ENCODE results near the gene UTY.

Gene UTY

DNA sequence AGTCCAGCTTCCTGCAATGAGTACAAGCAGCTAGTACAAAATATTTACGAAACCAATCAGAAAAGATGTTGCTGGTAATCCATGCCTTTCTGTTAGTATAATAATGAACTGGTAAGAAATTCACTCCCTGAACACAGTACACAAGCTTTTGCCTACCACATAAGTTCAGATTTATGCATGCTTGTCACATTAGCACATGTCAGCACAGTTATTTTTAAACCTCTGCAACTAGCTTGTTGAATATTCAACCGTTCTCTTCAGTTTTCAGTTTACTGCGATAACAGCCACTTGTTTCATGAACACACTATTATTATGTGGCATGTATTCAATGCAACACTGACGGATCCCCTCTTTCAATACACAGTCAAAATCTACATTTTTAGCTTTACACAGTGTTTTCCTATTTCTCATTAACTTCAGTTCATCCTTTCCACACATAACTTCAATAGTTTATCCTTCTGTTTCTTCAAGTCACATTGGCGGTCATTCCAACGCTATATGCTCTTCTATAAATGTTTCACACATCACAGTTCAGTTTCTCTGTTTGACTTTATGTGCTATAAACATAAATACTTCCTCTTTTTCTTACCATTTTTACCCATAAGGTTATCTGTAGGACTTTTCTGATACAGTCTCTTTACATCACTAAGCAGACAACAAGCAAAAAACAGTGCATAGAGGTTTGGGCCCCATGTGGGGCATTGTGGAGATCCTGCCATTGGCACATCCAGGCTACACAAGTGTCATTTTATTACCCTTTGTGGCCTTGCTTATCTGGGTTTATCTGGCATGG, 62.8 kb downstream of the UTY start:
- no peak for DNase-seq (ENCODE audit: low read depth)
- H3K4me3 ChIP-seq (ENCODE audit: control insufficient read depth, low read depth, low read length): no peak overlapping the region
- TF ChIP-seq, protein P1, sequence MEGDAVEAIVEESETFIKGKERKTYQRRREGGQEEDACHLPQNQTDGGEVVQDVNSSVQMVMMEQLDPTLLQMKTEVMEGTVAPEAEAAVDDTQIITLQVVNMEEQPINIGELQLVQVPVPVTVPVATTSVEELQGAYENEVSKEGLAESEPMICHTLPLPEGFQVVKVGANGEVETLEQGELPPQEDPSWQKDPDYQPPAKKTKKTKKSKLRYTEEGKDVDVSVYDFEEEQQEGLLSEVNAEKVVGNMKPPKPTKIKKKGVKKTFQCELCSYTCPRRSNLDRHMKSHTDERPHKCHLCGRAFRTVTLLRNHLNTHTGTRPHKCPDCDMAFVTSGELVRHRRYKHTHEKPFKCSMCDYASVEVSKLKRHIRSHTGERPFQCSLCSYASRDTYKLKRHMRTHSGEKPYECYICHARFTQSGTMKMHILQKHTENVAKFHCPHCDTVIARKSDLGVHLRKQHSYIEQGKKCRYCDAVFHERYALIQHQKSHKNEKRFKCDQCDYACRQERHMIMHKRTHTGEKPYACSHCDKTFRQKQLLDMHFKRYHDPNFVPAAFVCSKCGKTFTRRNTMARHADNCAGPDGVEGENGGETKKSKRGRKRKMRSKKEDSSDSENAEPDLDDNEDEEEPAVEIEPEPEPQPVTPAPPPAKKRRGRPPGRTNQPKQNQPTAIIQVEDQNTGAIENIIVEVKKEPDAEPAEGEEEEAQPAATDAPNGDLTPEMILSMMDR (conservative IDR thresholded peaks at IDR 0.05; ENCODE audit: control insufficient read depth, insufficient read depth, low read depth, low read length): no peak

DNA sequence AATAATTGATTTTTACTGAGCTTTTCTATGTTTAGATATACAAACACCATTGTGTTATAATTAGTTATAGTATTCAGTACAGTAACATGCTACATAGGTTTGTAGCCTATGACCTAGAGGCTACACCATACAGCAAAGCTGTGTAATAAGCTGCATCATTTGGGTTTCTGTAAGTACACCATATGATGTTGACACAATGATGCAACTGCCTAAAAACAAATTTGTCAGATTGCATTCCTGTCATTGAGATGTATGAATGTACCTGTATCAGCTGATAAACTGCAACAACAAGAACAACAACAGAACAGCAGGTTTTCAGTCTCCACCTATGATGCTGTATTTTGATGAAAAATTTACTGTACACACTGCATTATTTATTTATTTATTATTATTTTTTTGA, 64.3 kb downstream of the UTY start:
- TF ChIP-seq, protein P1 (conservative IDR thresholded peaks at IDR 0.05; ENCODE audit: control insufficient read depth, insufficient read depth, low read depth, low read length): no peak
- DNase-seq (ENCODE audit: low read depth): no peak
- H3K4me3 ChIP-seq (ENCODE audit: control insufficient read depth, low read depth, low read length): no peak overlapping the region

DNA sequence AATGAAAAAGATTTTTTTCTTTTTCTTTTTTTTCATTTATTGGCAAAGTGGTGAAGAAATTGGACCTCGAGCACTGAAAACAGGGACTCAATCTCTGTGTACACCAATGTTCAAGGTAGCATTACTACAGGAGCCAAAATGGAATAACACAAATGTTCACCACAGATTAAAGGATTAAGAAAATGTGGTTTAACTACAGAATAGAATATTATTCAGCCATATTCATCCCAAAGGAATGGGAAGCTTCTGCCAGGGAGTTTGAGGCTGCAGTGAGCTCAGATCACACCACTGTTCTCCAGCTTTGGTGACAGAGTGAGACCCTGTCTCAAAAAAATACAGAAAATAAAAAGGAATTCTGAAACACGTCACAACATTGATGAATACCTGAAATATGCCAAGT, 81.0 kb downstream of the UTY start:
- DNase-seq (ENCODE audit: low read depth): no peak
- TF ChIP-seq, protein P1 (conservative IDR thresholded peaks at IDR 0.05; ENCODE audit: control insufficient read depth, insufficient read depth, low read depth, low read length): no peak
- no peak overlapping the region for H3K4me3 ChIP-seq (ENCODE audit: control insufficient read depth, low read depth, low read length)

DNA sequence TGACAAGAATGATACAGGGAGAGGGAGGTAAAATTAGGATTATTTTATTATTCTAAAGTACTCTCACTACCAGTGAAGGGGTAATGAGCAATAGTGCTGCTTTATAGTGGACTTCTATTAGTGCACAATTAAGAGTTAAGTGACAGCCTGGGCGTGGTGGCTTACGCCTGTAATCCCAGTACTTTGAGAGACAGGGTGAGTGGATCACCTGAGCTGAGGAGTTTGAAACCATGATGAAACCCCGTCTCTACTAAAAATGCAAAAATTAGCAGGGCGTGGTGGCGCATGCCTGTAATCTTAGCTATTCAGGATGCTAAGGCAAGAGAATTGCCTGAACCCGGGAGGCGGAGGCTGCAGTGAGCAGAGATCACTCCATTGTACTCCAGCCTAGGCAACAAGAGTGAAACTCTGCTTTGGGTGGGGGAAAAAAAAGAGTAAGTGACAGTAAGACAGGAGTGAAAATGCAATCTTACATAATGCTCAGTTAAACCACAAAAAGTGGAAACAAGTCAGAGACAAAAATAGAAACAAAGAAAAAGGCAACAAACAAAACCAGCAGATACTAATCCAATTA, 98.6 kb downstream of the UTY start:
- no peak overlapping the region for H3K4me3 ChIP-seq (ENCODE audit: control insufficient read depth, low read depth, low read length)
- TF ChIP-seq, protein P1 (conservative IDR thresholded peaks at IDR 0.05; ENCODE audit: control insufficient read depth, insufficient read depth, low read depth, low read length): no peak
- no peak for DNase-seq (ENCODE audit: low read depth)

DNA sequence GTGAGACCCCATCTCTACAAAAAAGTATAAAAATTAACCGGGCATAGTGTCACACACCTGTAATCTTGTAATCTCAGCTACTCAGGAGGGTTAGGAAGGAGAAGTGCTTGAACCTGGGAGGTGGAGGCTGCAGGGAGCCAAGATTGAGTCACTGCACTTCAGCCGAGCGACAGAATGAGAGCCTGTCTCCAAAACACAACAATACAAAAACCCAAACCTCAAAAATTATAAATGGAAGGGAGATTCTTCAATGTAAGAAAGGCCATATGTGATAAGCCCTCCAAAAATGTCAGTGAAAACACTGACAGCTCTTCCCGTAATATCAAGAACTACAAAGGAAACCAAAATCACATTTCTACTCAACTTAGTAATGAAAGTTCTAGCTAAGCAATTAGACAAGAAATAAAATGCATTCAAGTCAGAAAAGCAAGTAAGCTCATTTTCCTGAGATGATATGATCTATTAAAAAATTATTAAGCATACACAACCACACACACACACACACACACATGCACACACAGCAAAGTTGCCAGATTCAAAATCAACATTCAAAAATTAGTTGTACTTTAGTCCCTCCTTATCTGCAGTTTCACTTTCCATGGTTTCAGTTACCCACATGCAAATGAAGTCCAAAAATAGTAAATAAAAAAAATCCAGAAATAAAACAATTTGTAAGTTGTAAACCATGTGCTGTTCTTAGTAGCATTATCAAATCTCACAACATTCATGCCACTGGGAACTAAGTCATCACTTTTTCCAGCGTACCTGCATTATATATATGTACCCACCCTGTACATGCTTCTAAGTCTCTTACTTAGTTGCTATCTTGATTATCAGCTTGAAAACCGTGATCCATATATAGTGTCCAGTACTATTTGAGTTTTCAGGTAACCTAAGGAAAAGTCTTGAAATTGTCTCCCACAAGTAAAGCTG, 108.7 kb downstream of the UTY start:
- H3K4me3 ChIP-seq (ENCODE audit: control insufficient read depth, low read depth, low read length): no peak overlapping the region
- no peak for DNase-seq (ENCODE audit: low read depth)
- TF ChIP-seq, protein P1 (conservative IDR thresholded peaks at IDR 0.05; ENCODE audit: control insufficient read depth, insufficient read depth, low read depth, low read length): no peak

DNA sequence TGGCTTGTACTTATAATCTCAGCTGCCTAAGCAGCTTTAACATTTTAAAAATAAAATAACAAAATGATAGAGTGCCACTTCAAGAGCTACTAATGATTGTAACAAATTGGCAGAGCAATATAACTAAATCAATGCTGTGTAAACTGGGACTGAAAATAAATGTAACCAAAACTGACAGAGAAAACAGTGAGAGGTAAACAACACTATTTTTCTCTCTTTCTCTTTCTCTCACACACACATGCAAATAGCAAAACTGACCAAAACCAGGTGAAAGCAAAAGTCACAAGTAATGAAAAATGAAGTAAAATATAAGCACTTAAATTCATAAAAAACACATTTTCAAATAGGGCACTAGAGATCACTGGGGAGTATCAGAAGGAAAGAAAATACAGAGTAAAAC, 109.6 kb downstream of the UTY start:
- no peak for DNase-seq (ENCODE audit: low read depth)
- TF ChIP-seq, protein P1 (conservative IDR thresholded peaks at IDR 0.05; ENCODE audit: control insufficient read depth, insufficient read depth, low read depth, low read length): no peak
- H3K4me3 ChIP-seq (ENCODE audit: control insufficient read depth, low read depth, low read length): no peak overlapping the region
